Measurements from ENCODE around the gene RNF126. TPM values are rescaled to one million over a fixed set of nuclear protein-coding genes. Genes with fewer than 3 reads are reported as not detected.
"Not testable (repeated sequence)": the region's sequence is repeated elsewhere in the genome, so short reads cannot be mapped to it uniquely, and the experiment has no call there.

The RNF126 gene
- total RNA-seq, 1 experiment from 2014 or later: 44.8 TPM

DNA sequence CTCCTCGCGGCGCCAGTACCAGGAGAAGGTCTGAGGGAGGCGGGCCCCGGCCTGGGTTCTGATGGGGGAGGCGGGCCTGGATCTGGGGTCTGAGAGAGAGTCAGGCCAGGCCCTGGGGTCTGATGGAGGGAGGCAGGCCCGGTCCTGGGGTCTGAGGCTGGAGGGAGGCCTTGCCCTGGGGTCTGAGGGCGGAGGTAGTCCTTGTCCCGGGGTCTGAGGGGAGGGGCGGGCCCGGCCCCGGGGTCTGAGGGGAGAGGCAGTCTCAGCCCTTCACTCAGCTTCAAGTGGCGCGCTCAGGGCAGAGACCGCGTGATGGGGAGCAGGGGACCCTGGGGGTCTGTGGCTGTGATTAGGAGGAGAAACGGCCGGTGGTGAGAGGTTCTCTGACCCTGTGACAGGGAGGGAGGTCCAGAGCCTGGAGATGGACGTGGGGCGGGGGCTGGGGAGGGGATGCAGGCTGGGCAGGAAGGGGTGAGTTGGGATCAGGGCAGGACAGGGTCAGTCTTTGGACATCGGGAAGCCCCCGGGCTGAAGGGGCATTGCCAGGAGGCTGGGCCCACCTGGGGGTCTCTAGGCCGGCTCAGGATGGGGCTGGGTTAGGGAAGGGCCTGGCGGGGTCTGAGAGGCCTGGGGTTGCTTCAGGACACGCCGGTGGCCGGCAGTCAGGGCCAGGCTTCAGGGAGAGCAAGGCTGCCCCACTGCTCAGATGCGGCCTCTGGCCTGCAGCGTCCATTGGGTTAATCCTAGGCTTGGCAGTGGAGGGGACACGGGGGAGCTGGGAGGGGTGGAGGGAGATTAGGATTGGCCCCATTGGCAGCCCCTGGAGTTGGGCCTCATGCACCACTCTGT, 54.6 kb downstream of the RNF126 start:
- Mint-ChIP-seq H3K27me3 (ENCODE audit: unreplicated experiment) (no peaks in the 10 kb centered on the region), H3K4me1 (ENCODE audit: low read depth, unreplicated experiment) (no peaks in the 10 kb centered on the region), H3K36me3 (ENCODE audit: insufficient read depth, unreplicated experiment) (peaks cover 7% of the 10 kb centered on the region), H3K9me3 (ENCODE audit: low read depth, unreplicated experiment) (no peaks in the 10 kb centered on the region), H3K4me3 (ENCODE audit: low read depth, unreplicated experiment) (no peak overlapping the region), H3K27ac (ENCODE audit: unreplicated experiment) (no peak overlapping the region)
- TF ChIP-seq, protein P1, sequence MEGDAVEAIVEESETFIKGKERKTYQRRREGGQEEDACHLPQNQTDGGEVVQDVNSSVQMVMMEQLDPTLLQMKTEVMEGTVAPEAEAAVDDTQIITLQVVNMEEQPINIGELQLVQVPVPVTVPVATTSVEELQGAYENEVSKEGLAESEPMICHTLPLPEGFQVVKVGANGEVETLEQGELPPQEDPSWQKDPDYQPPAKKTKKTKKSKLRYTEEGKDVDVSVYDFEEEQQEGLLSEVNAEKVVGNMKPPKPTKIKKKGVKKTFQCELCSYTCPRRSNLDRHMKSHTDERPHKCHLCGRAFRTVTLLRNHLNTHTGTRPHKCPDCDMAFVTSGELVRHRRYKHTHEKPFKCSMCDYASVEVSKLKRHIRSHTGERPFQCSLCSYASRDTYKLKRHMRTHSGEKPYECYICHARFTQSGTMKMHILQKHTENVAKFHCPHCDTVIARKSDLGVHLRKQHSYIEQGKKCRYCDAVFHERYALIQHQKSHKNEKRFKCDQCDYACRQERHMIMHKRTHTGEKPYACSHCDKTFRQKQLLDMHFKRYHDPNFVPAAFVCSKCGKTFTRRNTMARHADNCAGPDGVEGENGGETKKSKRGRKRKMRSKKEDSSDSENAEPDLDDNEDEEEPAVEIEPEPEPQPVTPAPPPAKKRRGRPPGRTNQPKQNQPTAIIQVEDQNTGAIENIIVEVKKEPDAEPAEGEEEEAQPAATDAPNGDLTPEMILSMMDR (IDR thresholded peaks at IDR 0.05; ENCODE audit: unreplicated experiment): no peak
- CTCF ChIA-PET: interaction anchor here (0.5 to 0.6 kb wide), 2 partner anchors 47 to 54 kb away, joined by 3 to 5 read pairs; no protein-coding TSS in a partner anchor
- intact Hi-C loops (cut with micrococcal nuclease; ENCODE audit: unreplicated experiment): no loop called here
- no peak for DNase-seq
- no TSS peak for BruUV-seq (replicated peaks)

- CTCF ChIA-PET: no interaction called here
- TF ChIP-seq, protein P1 (IDR thresholded peaks at IDR 0.05; ENCODE audit: unreplicated experiment): no peak
- H3K27ac Mint-ChIP-seq (ENCODE audit: unreplicated experiment): no peak overlapping the region
- no peaks in the 10 kb centered on the region for H3K4me1 Mint-ChIP-seq (ENCODE audit: low read depth, unreplicated experiment)
- no TSS peak for BruUV-seq (replicated peaks)
- H3K9me3 Mint-ChIP-seq (ENCODE audit: low read depth, unreplicated experiment): no peaks in the 10 kb centered on the region
- peaks cover under 1% of the 10 kb centered on the region for H3K36me3 Mint-ChIP-seq (ENCODE audit: insufficient read depth, unreplicated experiment)
- DNase-seq: no peak
- H3K4me3 Mint-ChIP-seq (ENCODE audit: low read depth, unreplicated experiment): no peak overlapping the region
- peaks cover 6% of the 10 kb centered on the region for H3K27me3 Mint-ChIP-seq (ENCODE audit: unreplicated experiment)
- intact Hi-C loops (cut with micrococcal nuclease; ENCODE audit: unreplicated experiment): no loop called here
These were observed 55.5 kb downstream of the RNF126 start for GRCh38 chr19:607301-608154.

DNA sequence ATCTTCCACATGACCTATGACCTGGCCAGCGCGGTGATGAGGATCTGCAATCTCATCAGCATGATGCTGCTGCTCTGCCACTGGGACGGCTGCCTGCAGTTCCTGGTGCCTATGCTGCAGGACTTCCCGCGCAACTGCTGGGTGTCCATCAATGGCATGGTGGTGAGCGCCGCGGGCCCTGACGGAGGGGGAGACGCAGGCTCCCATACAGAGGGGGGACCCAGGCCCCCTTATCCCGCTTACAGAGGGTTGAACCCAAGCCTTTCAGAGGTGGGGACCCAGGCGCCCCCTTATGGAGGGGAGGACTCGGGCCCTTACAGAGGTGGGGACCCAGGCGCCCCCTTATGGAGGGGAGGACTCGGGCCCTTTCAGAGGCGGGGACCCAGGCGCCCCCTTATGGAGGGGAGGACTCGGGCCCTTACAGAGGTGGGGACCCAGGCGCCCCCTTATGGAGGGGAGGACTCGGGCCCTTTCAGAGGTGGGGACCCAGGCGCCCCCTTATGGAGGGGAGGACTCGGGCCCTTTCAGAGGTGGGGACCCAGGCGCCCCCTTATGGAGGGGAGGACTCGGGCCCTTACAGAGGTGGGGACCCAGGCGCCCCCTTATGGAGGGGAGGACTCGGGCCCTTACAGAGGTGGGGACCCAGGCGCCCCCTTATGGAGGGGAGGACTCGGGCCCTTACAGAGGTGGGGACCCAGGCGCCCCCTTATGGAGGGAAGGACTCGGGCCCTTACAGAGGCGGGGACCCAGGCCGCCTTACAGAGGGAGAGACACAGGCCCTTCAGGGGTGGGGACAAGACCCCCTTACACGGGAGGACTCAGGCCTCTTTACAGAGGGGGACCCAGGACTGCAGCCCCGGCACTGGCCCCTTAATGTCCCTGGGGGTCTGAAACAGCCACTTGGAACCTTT, 57.7 kb downstream of the RNF126 start:
- H3K27me3 Mint-ChIP-seq (ENCODE audit: unreplicated experiment): peaks cover 15% of the 10 kb centered on the region
- H3K4me1 Mint-ChIP-seq (ENCODE audit: low read depth, unreplicated experiment); H3K27ac Mint-ChIP-seq (ENCODE audit: unreplicated experiment); H3K4me3 Mint-ChIP-seq (ENCODE audit: low read depth, unreplicated experiment); intact Hi-C loops (cut with micrococcal nuclease; ENCODE audit: unreplicated experiment); DNase-seq; BruUV-seq (replicated peaks); H3K36me3 Mint-ChIP-seq (ENCODE audit: insufficient read depth, unreplicated experiment); CTCF ChIA-PET; H3K9me3 Mint-ChIP-seq (ENCODE audit: low read depth, unreplicated experiment): not testable (repeated sequence)

- no TSS peak for BruUV-seq (replicated peaks)
- CTCF ChIA-PET: no interaction called here
These were observed 58.7 kb downstream of the RNF126 start for GRCh38 chr19:604355-604754.

GRCh38 chr19:603779-604178, 59.2 kb downstream of the RNF126 start:
- DNase-seq; BruUV-seq (replicated peaks); H3K4me1 Mint-ChIP-seq (ENCODE audit: low read depth, unreplicated experiment); H3K36me3 Mint-ChIP-seq (ENCODE audit: insufficient read depth, unreplicated experiment); H3K4me3 Mint-ChIP-seq (ENCODE audit: low read depth, unreplicated experiment); intact Hi-C loops (cut with micrococcal nuclease; ENCODE audit: unreplicated experiment); CTCF ChIA-PET; H3K9me3 Mint-ChIP-seq (ENCODE audit: low read depth, unreplicated experiment); H3K27ac Mint-ChIP-seq (ENCODE audit: unreplicated experiment): not testable (repeated sequence)
- peaks cover 15% of the 10 kb centered on the region for H3K27me3 Mint-ChIP-seq (ENCODE audit: unreplicated experiment)

More at GRCh38 chr19:604355-604754, 58.7 kb downstream of the RNF126 start:
- intact Hi-C loops (cut with micrococcal nuclease; ENCODE audit: unreplicated experiment): no loop called here
- TF ChIP-seq, protein P1 (IDR thresholded peaks at IDR 0.05; ENCODE audit: unreplicated experiment): no peak
- Mint-ChIP-seq H3K27me3 (ENCODE audit: unreplicated experiment) (peaks cover 15% of the 10 kb centered on the region), H3K27ac (ENCODE audit: unreplicated experiment) (no peak overlapping the region), H3K36me3 (ENCODE audit: insufficient read depth, unreplicated experiment) (no peaks in the 10 kb centered on the region), H3K4me1 (ENCODE audit: low read depth, unreplicated experiment) (no peaks in the 10 kb centered on the region), H3K9me3 (ENCODE audit: low read depth, unreplicated experiment) (no peaks in the 10 kb centered on the region), H3K4me3 (ENCODE audit: low read depth, unreplicated experiment) (no peak overlapping the region)
- DNase-seq: no peak

- H3K9me3 Mint-ChIP-seq (ENCODE audit: low read depth, unreplicated experiment); H3K36me3 Mint-ChIP-seq (ENCODE audit: insufficient read depth, unreplicated experiment); BruUV-seq (replicated peaks); CTCF ChIA-PET; H3K4me3 Mint-ChIP-seq (ENCODE audit: low read depth, unreplicated experiment); H3K4me1 Mint-ChIP-seq (ENCODE audit: low read depth, unreplicated experiment); DNase-seq; H3K27ac Mint-ChIP-seq (ENCODE audit: unreplicated experiment); intact Hi-C loops (cut with micrococcal nuclease; ENCODE audit: unreplicated experiment): not testable (repeated sequence)
- H3K27me3 Mint-ChIP-seq (ENCODE audit: unreplicated experiment): peaks cover 15% of the 10 kb centered on the region
These were observed 59.7 kb downstream of the RNF126 start for GRCh38 chr19:603302-603639.
